AG09309 (cell line): Measurements from ENCODE around the gene CYB561D2.

Source experiments
- DNase-seq: peaks from one replicate; pipeline ENCODE4 v3.0.0-alpha.2; 2010; ENCODE audit warnings: low read depth
- H3K4me3 ChIP-seq: 2 replicates; pipeline ENCODE4 v1.5.1; 2011; ENCODE audit warnings: mild to moderate bottlenecking, low read depth, low read length, moderate library complexity; ENCODE audit not compliant: control insufficient read depth
- CTCF ChIP-seq: IDR thresholded peaks from 2 replicates; pipeline ENCODE4 v1.5.1; 2011; ENCODE audit warnings: mild to moderate bottlenecking, low read depth, low read length, inconsistent platforms; ENCODE audit not compliant: insufficient read depth, control insufficient read depth; ENCODE audit errors: missing control alignments

Gene CYB561D2

GRCh38 chr3:50380405-50381085, 29.9 kb downstream of the CYB561D2 start:
- no peak for DNase-seq
- H3K4me3 ChIP-seq: no peak overlapping the region
- no peak for TF ChIP-seq CTCF

DNA sequence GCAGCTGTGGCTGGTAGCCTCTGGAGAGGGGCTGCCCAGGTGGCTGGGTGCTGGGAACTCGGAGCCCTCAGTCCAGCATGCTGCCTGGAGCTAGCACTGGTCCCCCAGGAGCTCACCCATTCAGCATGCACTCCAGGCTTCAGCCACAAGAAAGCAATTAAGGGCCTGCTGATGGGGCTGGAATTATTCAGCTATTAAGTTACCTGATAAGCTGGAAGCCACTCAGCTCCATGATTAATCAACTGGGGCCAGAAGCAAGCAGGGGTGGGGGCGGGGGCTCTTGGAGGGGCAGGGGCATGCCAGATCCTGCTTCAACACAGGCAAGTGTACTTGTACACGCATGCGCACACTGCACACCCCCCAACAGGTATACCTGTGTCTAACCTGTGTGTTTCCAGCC, 30.7 kb downstream of the CYB561D2 start:
- no peak for DNase-seq
- no peak for TF ChIP-seq CTCF
- no peak overlapping the region for H3K4me3 ChIP-seq

DNA sequence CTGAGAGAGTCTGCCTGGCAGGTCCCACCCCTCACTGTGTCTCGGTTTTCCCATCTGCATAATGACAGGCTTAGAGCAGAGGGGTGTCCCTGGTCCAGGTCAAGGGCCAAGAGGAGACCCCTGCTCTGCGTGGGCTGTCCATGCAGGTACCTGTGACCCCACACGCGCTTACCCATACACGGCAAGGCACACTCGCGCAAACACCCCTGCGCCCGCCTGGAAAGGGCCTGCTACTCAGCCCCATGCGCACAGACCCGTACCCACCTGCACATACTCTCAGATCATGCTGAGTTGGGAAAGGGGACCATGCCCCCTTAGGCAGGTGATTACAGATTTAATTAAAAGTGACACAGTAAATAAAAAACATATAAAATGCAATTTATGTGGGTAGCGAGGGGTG, 32.1 kb downstream of the CYB561D2 start:
- no peak for TF ChIP-seq CTCF
- H3K4me3 ChIP-seq: no peak overlapping the region
- no peak for DNase-seq

- DNase-seq: no peak
- TF ChIP-seq CTCF: no peak
- H3K4me3 ChIP-seq: no peak overlapping the region
These were observed 33.1 kb downstream of the CYB561D2 start for GRCh38 chr3:50383750-50384149.

GRCh38 chr3:50385754-50386153, 35.1 kb downstream of the CYB561D2 start:
- no peak for DNase-seq
- TF ChIP-seq CTCF: no peak
- no peak overlapping the region for H3K4me3 ChIP-seq

DNA sequence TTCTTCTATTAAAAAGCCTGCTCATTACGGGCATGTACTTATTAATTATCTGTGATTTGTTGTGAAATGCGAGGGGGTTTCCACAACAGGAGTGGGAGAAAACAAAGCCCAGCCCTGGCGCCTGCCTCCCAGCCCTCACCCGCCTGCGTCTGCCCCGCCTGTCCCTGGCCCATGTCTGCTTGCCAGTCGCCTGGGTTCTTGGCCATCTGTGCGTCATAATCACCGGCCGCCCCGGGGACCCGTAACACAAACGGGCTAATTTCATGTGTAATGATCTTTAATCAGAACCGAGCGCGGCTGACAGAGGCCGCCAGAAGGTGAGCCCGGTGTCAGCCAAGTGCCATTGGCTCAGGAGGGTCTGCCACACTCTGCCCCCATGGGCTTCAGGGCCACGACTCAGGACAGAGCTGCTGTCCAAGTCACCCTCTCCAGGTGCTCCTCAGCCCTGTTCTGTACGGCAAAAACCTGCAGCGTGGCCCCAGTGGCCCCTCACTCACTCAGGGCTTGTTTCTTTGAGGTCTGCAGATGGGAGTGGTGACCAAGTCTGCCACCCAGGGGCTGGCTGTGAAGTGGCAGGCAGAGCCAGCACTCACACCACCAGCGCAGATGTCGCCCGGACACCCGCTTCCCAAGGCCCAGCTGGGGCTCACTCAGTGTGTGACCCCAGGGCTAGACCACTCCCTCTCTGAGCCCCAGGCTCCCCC, 37.5 kb downstream of the CYB561D2 start:
- no peak for DNase-seq
- no peak overlapping the region for H3K4me3 ChIP-seq
- TF ChIP-seq CTCF: peak; percentile 45
